CD4-positive, alpha-beta T cell (primary cell): ENCODE measurements around the gene SPNS1. TPM values are rescaled to one million over a fixed set of nuclear protein-coding genes. Genes with fewer than 3 reads are reported as not detected.
A peak's percentile ranks its signal among the peaks of the same experiment; 100 is the strongest.

Experiments used
- ATAC-seq: fragments of 200-7000 bp; cut with Tn5 transposase; one replicate; pipeline ENCODE4 v1.10.0; 2022; ENCODE audit warnings: mild to moderate bottlenecking; ENCODE audit not compliant: poor library complexity
- CTCF ChIA-PET: fragments of 350-600 bp; sonication (Branson Sonifier 250); formaldehyde crosslinking; loops from one replicate; lab custom pipeline; 2021; ENCODE audit warnings: antibody characterized with exemption, inconsistent platforms; lab: Charles Lee
- POLR2A ChIA-PET: fragments of 350-600 bp; sonication (Branson Sonifier 250); formaldehyde crosslinking; loops from one replicate; lab custom pipeline; 2021; ENCODE audit warnings: antibody characterized with exemption, inconsistent platforms; lab: Charles Lee
- DNase-seq, 14 experiments: peaks; one replicate each; pipeline ENCODE4 v3.0.0-alpha.2; 2013 to 2020; ENCODE audit warnings: mixed read lengths in 2 of 14
- H3K27ac ChIP-seq, 2 donors: one replicate each; pipeline versions ENCODE4 v1.5.1 to v1.7.0; 2013; ENCODE audit warnings: low read length in 2 of 2, low read depth in 1 of 2, mild to moderate bottlenecking in 1 of 2
- H3K27me3 ChIP-seq, 2 experiments: 1 replicate in 1 of 2; 2 replicates in 1 of 2; pipeline versions ENCODE4 v1.6.1 to v1.7.0; 2013; ENCODE audit warnings: low read length in 2 of 2, control low read depth in 1 of 2, mild to moderate bottlenecking in 1 of 2, moderate library complexity in 1 of 2; ENCODE audit not compliant: insufficient read depth in 2 of 2, control insufficient read depth in 1 of 2
- H3K36me3 ChIP-seq: one replicate; pipeline ENCODE4 v1.6.1; 2013; ENCODE audit warnings: low read length, control low read depth; ENCODE audit not compliant: insufficient read depth
- H3K4me1 ChIP-seq: one replicate; pipeline ENCODE4 v1.6.1; 2013; ENCODE audit warnings: low read length, control low read depth; ENCODE audit not compliant: insufficient read depth
- H3K4me3 ChIP-seq: one replicate; pipeline ENCODE4 v1.5.1; 2013; ENCODE audit warnings: mild to moderate bottlenecking, low read length, moderate library complexity
- H3K9me3 ChIP-seq, 2 experiments: 1 replicate in 1 of 2; 2 replicates in 1 of 2; pipeline versions ENCODE4 v1.6.1 to v1.7.0; 2013; ENCODE audit warnings: low read length in 2 of 2, mild to moderate bottlenecking in 2 of 2, control low read depth in 1 of 2, moderate library complexity in 1 of 2; ENCODE audit not compliant: control insufficient read depth in 1 of 2, insufficient read depth in 1 of 2
- H3K27ac Mint-ChIP-seq: one replicate; pipeline ENCODE4 v1.8.0; 2020; ENCODE audit warnings: mixed read lengths
- H3K27me3 Mint-ChIP-seq: one replicate; pipeline ENCODE4 v1.8.0; 2021; ENCODE audit warnings: mixed read lengths
- H3K36me3 Mint-ChIP-seq: one replicate; pipeline ENCODE4 v1.8.0; 2021; ENCODE audit warnings: low read depth, mixed read lengths
- H3K4me1 Mint-ChIP-seq: one replicate; pipeline ENCODE4 v1.8.0; 2021; ENCODE audit warnings: low read depth, mixed read lengths
- H3K4me3 Mint-ChIP-seq: one replicate; pipeline ENCODE4 v1.8.0; 2020; ENCODE audit warnings: mild to moderate bottlenecking, mixed read lengths
- H3K9me3 Mint-ChIP-seq: one replicate; pipeline ENCODE4 v1.8.0; 2020; ENCODE audit warnings: mixed read lengths
- intact Hi-C, 2 experiments: fragments of 100-400 bp; cut with DNase I in 1 of 2; cut with micrococcal nuclease in 1 of 2; formaldehyde crosslinking; loops; one replicate each; pipeline versions ENCODE4 v1.15.1 to v1.9.0; 2023 to 2025; cut with DNase I, micrococcal nuclease
- total RNA-seq, 174 experiments: library from RNA in 2 of 174; stranded (reverse) in 2 of 174; gene quantifications; one replicate each; pipeline ENCODE4 v1.2.3 and lab custom pipeline; 2021 to 2026
- TF ChIP-seq, protein P1 (sequence below): fragments of 200-600 bp; IDR thresholded peaks from one replicate; pipeline ENCODE4 v1.8.0; 2022; ENCODE audit warnings: antibody characterized with exemption, mild to moderate bottlenecking

The SPNS1 gene
- total RNA-seq, 2 experiments from 2014 or later: 24.4 to 28.1 TPM

DNA sequence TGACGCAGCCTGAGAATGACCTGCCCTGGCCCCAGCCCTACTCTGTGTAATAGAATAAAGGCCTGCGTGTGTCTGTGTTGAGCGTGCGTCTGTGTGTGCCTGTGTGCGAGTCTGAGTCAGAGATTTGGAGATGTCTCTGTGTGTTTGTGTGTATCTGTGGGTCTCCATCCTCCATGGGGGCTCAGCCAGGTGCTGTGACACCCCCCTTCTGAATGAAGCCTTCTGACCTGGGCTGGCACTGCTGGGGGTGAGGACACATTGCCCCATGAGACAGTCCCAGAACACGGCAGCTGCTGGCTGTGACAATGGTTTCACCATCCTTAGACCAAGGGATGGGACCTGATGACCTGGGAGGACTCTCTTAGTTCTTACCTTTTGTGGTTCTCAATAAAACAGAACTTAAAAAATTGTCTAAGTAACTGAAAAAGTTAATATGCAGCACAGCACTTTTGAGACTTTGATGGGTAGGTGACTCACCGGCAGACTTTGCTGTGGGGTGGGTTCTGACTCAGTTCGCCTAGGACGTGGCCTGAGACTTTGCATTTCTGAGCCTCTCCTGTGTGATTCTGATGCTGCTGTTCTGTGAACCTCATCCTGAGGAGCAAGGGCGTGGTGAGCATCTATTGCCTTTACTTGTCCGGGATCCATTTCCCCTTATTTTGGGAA is 15.9 kb downstream of the SPNS1 start:
- Mint-ChIP-seq H3K36me3 (peaks cover 61% of the 10 kb centered on the region), H3K27me3 (no peaks in the 10 kb centered on the region), H3K27ac (peak overlapping the region; percentile 100), H3K9me3 (peaks cover 6% of the 10 kb centered on the region), H3K4me1 (peaks cover 56% of the 10 kb centered on the region), H3K4me3 (peak overlapping the region; percentile 84)
- intact Hi-C loops: no loop called here
- DNase-seq (peak in 10 of 14 experiments; percentile 35 to 82 (median 64)), ATAC-seq (peak; percentile 48)
- ChIA-PET CTCF (interaction anchor here (1.2 kb wide), 1 partner anchor 13 kb away, joined by 3 read pairs; no protein-coding TSS in a partner anchor), POLR2A (interaction anchor here (1.1 to 8.2 kb wide), 2 partner anchors 9 to 17 kb away, joined by 3 to 65 read pairs; partner anchors contain the start of gene SPNS1)
- Histone ChIP-seq H3K4me1 (peaks cover 65% of the 10 kb centered on the region), H3K4me3 (no peak overlapping the region), H3K27ac (peak overlapping the region; percentile 60 to 79), H3K9me3 (peaks cover 5% of the 10 kb centered on the region in 2 experiments), H3K27me3 (no peaks in the 10 kb centered on the region), H3K36me3 (peaks cover 49% of the 10 kb centered on the region)
- TF ChIP-seq, protein P1, sequence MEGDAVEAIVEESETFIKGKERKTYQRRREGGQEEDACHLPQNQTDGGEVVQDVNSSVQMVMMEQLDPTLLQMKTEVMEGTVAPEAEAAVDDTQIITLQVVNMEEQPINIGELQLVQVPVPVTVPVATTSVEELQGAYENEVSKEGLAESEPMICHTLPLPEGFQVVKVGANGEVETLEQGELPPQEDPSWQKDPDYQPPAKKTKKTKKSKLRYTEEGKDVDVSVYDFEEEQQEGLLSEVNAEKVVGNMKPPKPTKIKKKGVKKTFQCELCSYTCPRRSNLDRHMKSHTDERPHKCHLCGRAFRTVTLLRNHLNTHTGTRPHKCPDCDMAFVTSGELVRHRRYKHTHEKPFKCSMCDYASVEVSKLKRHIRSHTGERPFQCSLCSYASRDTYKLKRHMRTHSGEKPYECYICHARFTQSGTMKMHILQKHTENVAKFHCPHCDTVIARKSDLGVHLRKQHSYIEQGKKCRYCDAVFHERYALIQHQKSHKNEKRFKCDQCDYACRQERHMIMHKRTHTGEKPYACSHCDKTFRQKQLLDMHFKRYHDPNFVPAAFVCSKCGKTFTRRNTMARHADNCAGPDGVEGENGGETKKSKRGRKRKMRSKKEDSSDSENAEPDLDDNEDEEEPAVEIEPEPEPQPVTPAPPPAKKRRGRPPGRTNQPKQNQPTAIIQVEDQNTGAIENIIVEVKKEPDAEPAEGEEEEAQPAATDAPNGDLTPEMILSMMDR: no peak

DNA sequence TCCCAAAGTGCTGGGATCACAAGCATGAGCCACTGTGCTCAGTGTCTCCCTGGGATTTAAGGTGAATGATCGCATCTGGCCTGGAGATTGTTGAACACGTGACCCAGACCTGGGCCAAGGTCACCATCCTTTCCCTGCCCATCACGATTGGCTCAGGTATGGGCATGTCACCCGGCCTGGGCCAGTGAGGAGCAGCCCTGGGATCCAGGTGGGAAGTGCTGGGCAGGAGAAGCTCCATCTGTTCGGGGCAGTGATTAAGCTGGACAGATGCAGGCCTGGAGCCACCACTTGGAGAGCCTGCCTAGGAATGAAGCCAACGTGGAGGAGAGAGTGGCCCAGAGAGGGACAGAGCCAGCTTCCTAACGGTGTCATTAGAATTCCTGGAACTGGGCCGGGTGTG is 17.1 kb downstream of the SPNS1 start:
- no peak overlapping the region for H3K4me3 Mint-ChIP-seq
- H3K27me3 Mint-ChIP-seq: no peaks in the 10 kb centered on the region
- H3K9me3 Mint-ChIP-seq: peaks cover 6% of the 10 kb centered on the region
- Histone ChIP-seq H3K27me3 (no peaks in the 10 kb centered on the region), H3K27ac (no peak overlapping the region), H3K4me1 (peaks cover 62% of the 10 kb centered on the region), H3K4me3 (no peak overlapping the region), H3K36me3 (peaks cover 44% of the 10 kb centered on the region), H3K9me3 (peaks cover 4 to 5% of the 10 kb centered on the region in 2 experiments)
- peaks cover 49% of the 10 kb centered on the region for H3K36me3 Mint-ChIP-seq
- no peak for DNase-seq
- ATAC-seq: no peak
- H3K4me1 Mint-ChIP-seq: peaks cover 51% of the 10 kb centered on the region
- intact Hi-C loops: no loop called here
- POLR2A ChIA-PET: interaction anchor here (0.8 to 3.6 kb wide), 4 partner anchors 16 to 22 kb away, joined by 3 to 21 read pairs (median 7); no protein-coding TSS in a partner anchor
- CTCF ChIA-PET: no interaction called here
- H3K27ac Mint-ChIP-seq: peak overlapping the region; percentile 100
- TF ChIP-seq, protein P1: no peak

DNA sequence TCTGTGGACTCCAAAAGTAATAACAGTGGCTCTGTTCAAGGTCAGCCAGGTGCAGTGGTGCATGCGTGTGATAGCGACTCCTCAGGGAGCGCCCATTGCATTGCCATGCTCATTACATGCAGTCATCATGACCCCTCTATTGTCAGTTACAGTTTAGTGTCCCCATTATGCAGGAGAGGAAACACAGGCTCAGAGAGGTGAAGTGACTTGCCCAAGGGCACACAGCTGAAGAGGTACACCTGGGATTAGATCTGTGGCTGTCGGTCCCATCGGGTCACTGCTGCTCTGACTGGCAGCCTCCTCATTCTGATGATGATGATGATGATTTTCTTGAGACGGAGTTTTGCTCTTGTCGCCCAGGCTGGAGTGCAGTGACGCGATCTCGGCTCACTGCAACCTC is 17.9 kb downstream of the SPNS1 start:
- CTCF ChIA-PET: no interaction called here
- Mint-ChIP-seq H3K9me3 (peaks cover 1% of the 10 kb centered on the region), H3K4me3 (peak overlapping the region; percentile 1)

More for the DNA sequence above, 17.9 kb downstream of the SPNS1 start:
- Histone ChIP-seq H3K4me1 (peaks cover 54% of the 10 kb centered on the region), H3K27me3 (no peaks in the 10 kb centered on the region), H3K9me3 (no peaks in the 10 kb centered on the region), H3K27ac (no peak overlapping the region), H3K36me3 (peaks cover 35% of the 10 kb centered on the region), H3K4me3 (no peak overlapping the region)
- Mint-ChIP-seq H3K36me3 (peaks cover 41% of the 10 kb centered on the region), H3K27me3 (no peaks in the 10 kb centered on the region), H3K27ac (peak overlapping the region; percentile 100), H3K4me1 (peaks cover 50% of the 10 kb centered on the region)
- POLR2A ChIA-PET: interaction anchor here (0.6 to 4.0 kb wide), 7 partner anchors 8 to 22 kb away, joined by 3 to 25 read pairs (median 6); partner anchors contain the start of gene LAT
- DNase-seq (peak in 1 of 14 experiments; percentile 35), ATAC-seq (no peak)
- intact Hi-C loops: no loop called here
- TF ChIP-seq, protein P1: no peak
